Activated CD4-positive, CD25-positive, alpha-beta regulatory T cell (primary cell): Measurements from ENCODE around the gene VWA3A.
A peak's percentile ranks its signal among the peaks of the same experiment; 100 is the strongest.
"Not testable (repeated sequence)": the region's sequence is repeated elsewhere in the genome, so short reads cannot be mapped to it uniquely, and the experiment has no call there.

Experiments
- DNase-seq, 4 experiments: peaks; one replicate each; lab custom pipeline; 2025; lab: John Stamatoyannopoulos, UW

VWA3A gene

GRCh38 chr16:22092143-22092933, at the start of gene VWA3A:
VWA3A (plus strand) TSS chr16:22092541; CDS start chr16:22092638, 97 bp downstream.
- no peak for DNase-seq

- not testable (repeated sequence) for DNase-seq
Measured at GRCh38 chr16:22043882-22044281, 48.5 kb upstream of the VWA3A start.

- not testable (repeated sequence) for DNase-seq
Measured at GRCh38 chr16:22045888-22046287, 46.5 kb upstream of the VWA3A start.

GRCh38 chr16:22050963-22051362, 41.4 kb upstream of the VWA3A start:
- no peak for DNase-seq

GRCh38 chr16:22052980-22053379, 39.4 kb upstream of the VWA3A start:
- no peak for DNase-seq

- no peak for DNase-seq
Measured at GRCh38 chr16:22053921-22054341, 38.4 kb upstream of the VWA3A start.

- DNase-seq = no peak
Measured at GRCh38 chr16:22054847-22055590, 37.3 kb upstream of the VWA3A start.

GRCh38 chr16:22055881-22056280, 36.5 kb upstream of the VWA3A start:
- no peak for DNase-seq

- no peak for DNase-seq
Measured at GRCh38 chr16:22063888-22064467, 28.4 kb upstream of the VWA3A start.

GRCh38 chr16:22065252-22065651, 27.1 kb upstream of the VWA3A start:
- no peak for DNase-seq

GRCh38 chr16:22070361-22071330, 21.7 kb upstream of the VWA3A start:
- DNase-seq = no peak

- DNase-seq = no peak
Measured at GRCh38 chr16:22071331-22071910, 20.9 kb upstream of the VWA3A start.

GRCh38 chr16:22073350-22073749, 19.0 kb upstream of the VWA3A start:
- no peak for DNase-seq

GRCh38 chr16:22075043-22075757, 17.1 kb upstream of the VWA3A start:
- no peak for DNase-seq

GRCh38 chr16:22075776-22076175, 16.6 kb upstream of the VWA3A start:
- DNase-seq = no peak

- peak; percentile 40 to 60 (median 52) for DNase-seq
Measured at GRCh38 chr16:22077700-22078313, 14.5 kb upstream of the VWA3A start.

- no peak for DNase-seq
Measured at GRCh38 chr16:22078656-22079055, 13.7 kb upstream of the VWA3A start.

- DNase-seq = no peak
Measured at GRCh38 chr16:22081050-22081449, 11.3 kb upstream of the VWA3A start.

- no peak for DNase-seq
Measured at GRCh38 chr16:22086440-22086839, 5.9 kb upstream of the VWA3A start.

- DNase-seq = no peak
Measured at GRCh38 chr16:22088642-22089041, 3.7 kb upstream of the VWA3A start.
